CD4-positive, alpha-beta T cell treated with Interleukin-15 for 1 hour (primary cell): ENCODE data around the gene ZNF496.
"Not testable (repeated sequence)": the region's sequence is repeated elsewhere in the genome, so short reads cannot be mapped to it uniquely, and the experiment has no call there.

Source experiments
- DNase-seq: peaks from one replicate; pipeline ENCODE4 v3.0.0-alpha.2; 2020

ZNF496 gene

GRCh38 chr1:247291161-247291560 is 40.5 kb downstream of the ZNF496 start:
- DNase-seq: no peak

- DNase-seq: no peak
These were observed 41.1 kb downstream of the ZNF496 start for GRCh38 chr1:247290576-247290975.

- DNase-seq: not testable (repeated sequence)
These were observed 42.3 kb downstream of the ZNF496 start for GRCh38 chr1:247289274-247289892.

GRCh38 chr1:247288341-247288740 is 43.3 kb downstream of the ZNF496 start:
- no peak for DNase-seq

GRCh38 chr1:247287460-247287859 is 44.2 kb downstream of the ZNF496 start:
- DNase-seq: no peak

- no peak for DNase-seq
These were observed 45.5 kb downstream of the ZNF496 start for GRCh38 chr1:247286134-247286670.

GRCh38 chr1:247281001-247281574 is 50.6 kb downstream of the ZNF496 start:
- no peak for DNase-seq

- no peak for DNase-seq
These were observed 54.5 kb downstream of the ZNF496 start for GRCh38 chr1:247277191-247277590.

- DNase-seq: no peak
These were observed 56.9 kb downstream of the ZNF496 start for GRCh38 chr1:247274605-247275256.

GRCh38 chr1:247273013-247273412 is 58.7 kb downstream of the ZNF496 start:
- DNase-seq: no peak

GRCh38 chr1:247270003-247270402 is 61.7 kb downstream of the ZNF496 start:
- no peak for DNase-seq

- DNase-seq: no peak
These were observed 62.5 kb downstream of the ZNF496 start for GRCh38 chr1:247269133-247269532.

GRCh38 chr1:247268390-247269045 is 63.1 kb downstream of the ZNF496 start:
- DNase-seq: no peak

- DNase-seq: no peak
These were observed 65.6 kb downstream of the ZNF496 start for GRCh38 chr1:247266053-247266452.

GRCh38 chr1:247255772-247256171 is 75.9 kb downstream of the ZNF496 start, which contains the start of gene VN1R5:
Gene VN1R5 (plus strand): TSS chr1:247256072.
- not testable (repeated sequence) for DNase-seq

GRCh38 chr1:247247568-247247967 is 84.1 kb downstream of the ZNF496 start:
- DNase-seq: no peak
